B cell (primary cell): ENCODE results near the gene MESD. TPM values are rescaled to one million over a fixed set of nuclear protein-coding genes. Genes with fewer than 3 reads are reported as not detected.
"Not testable (repeated sequence)": the region's sequence is repeated elsewhere in the genome, so short reads cannot be mapped to it uniquely, and the experiment has no call there.

ENCODE experiments used
- ATAC-seq: fragments of 200-7000 bp; cut with Tn5 transposase; one replicate; pipeline ENCODE4 v1.10.0; 2021; ENCODE audit warnings: low read depth, mild to moderate bottlenecking, moderate number of reproducible peaks, moderate library complexity
- CTCF ChIA-PET: fragments of 350-600 bp; sonication (Branson Sonifier 250); formaldehyde crosslinking; loops from one replicate; lab custom pipeline; 2021; ENCODE audit warnings: antibody characterized with exemption, inconsistent platforms; lab: Charles Lee
- POLR2A ChIA-PET: fragments of 350-600 bp; sonication (Branson Sonifier 250); formaldehyde crosslinking; loops from one replicate; lab custom pipeline; 2021; ENCODE audit warnings: antibody characterized with exemption; lab: Charles Lee
- DNase-seq: peaks from one replicate; pipeline ENCODE4 v3.0.0; 2013
- H2AFZ ChIP-seq: 2 replicates; pipeline ENCODE4 v1.6.1; 2012; ENCODE audit warnings: mild to moderate bottlenecking, low read depth, low read length; ENCODE audit not compliant: insufficient read depth, poor library complexity, severe bottlenecking
- H3K27ac ChIP-seq, 2 donors: 1 replicate in 1 of 2; 2 replicates in 1 of 2; pipeline ENCODE4 v1.5.1; 2012 to 2013; ENCODE audit warnings: low read length in 2 of 2, mild to moderate bottlenecking in 2 of 2, moderate library complexity in 1 of 2
- H3K27me3 ChIP-seq, 4 experiments: fragments of 200-600 bp in 1 of 4; sonication (generic) in 1 of 4; replicated peaks in 1 of 4; 1 replicate in 2 of 4; 2 replicates in 2 of 4; pipeline versions ENCODE4 v1.6.1 to v1.7.0; 2013 to 2016; ENCODE audit warnings: low read length in 3 of 4, mild to moderate bottlenecking in 2 of 4, mixed read lengths in 1 of 4, moderate library complexity in 1 of 4; ENCODE audit not compliant: insufficient read depth in 4 of 4, control insufficient read depth in 3 of 4; ENCODE audit errors: control extremely low read depth in 1 of 4
- H3K36me3 ChIP-seq, 2 experiments: replicated peaks in 1 of 2; 1 replicate in 1 of 2; 2 replicates in 1 of 2; pipeline versions ENCODE4 v1.6.1 to v1.7.1; 2013; ENCODE audit warnings: low read length in 1 of 2; ENCODE audit not compliant: insufficient read depth in 2 of 2, control insufficient read depth in 1 of 2; ENCODE audit errors: control extremely low read depth in 1 of 2, extremely low read depth in 1 of 2
- H3K4me1 ChIP-seq, 2 donors: fragments of 200-600 bp in 1 of 2; sonication (generic) in 1 of 2; 1 replicate in 1 of 2; 2 replicates in 1 of 2; pipeline versions ENCODE4 v1.5.1 to v1.6.1; 2013 to 2017; ENCODE audit warnings: low read length in 2 of 2; ENCODE audit not compliant: control insufficient read depth in 2 of 2, insufficient read depth in 2 of 2
- H3K4me2 ChIP-seq: replicated peaks from 2 replicates; pipeline ENCODE3; 2012; ENCODE audit warnings: mild to moderate bottlenecking, low read depth, low read length; ENCODE audit not compliant: poor library complexity, severe bottlenecking
- H3K4me3 ChIP-seq, 5 experiments: fragments of 200-600 bp in 1 of 5; sonication (generic) in 1 of 5; 1 replicate in 3 of 5; 2 replicates in 2 of 5; pipeline versions ENCODE4 v1.5.1 to v1.7.0; 2011 to 2016; ENCODE audit warnings: low read length in 4 of 5, mild to moderate bottlenecking in 4 of 5, low read depth in 2 of 5, control low read depth in 1 of 5, moderate library complexity in 1 of 5; ENCODE audit not compliant: insufficient read depth in 1 of 5; ENCODE audit errors: control extremely low read depth in 1 of 5, extremely low read depth in 1 of 5
- H3K79me2 ChIP-seq: fragments of 200-600 bp; sonication (generic); one replicate; pipeline ENCODE4 v1.6.0; 2016; ENCODE audit warnings: low read length; ENCODE audit not compliant: control insufficient read depth, insufficient read depth
- H3K9ac ChIP-seq: fragments of 200-600 bp; sonication (generic); 2 replicates; pipeline ENCODE4 v1.6.1; 2017; ENCODE audit warnings: mild to moderate bottlenecking, low read length, moderate library complexity
- H3K9me3 ChIP-seq, 3 donors: one replicate each; pipeline versions ENCODE4 v1.6.1 to v1.7.1; 2013; ENCODE audit warnings: low read length in 2 of 3; ENCODE audit not compliant: control insufficient read depth in 2 of 3, insufficient read depth in 1 of 3; ENCODE audit errors: control extremely low read depth in 1 of 3
- H4K20me1 ChIP-seq: 2 replicates; pipeline ENCODE4 v1.6.0; 2012; ENCODE audit warnings: mild to moderate bottlenecking, low read length; ENCODE audit not compliant: insufficient read depth, control insufficient read depth, poor library complexity, severe bottlenecking
- H3K27ac Mint-ChIP-seq: one replicate; pipeline ENCODE4 v1.8.0; 2021; ENCODE audit warnings: mixed read lengths
- H3K27me3 Mint-ChIP-seq: one replicate; pipeline ENCODE4 v1.8.0; 2021; ENCODE audit warnings: mixed read lengths
- H3K4me1 Mint-ChIP-seq: one replicate; pipeline ENCODE4 v1.8.0; 2021; ENCODE audit warnings: mixed read lengths
- H3K4me3 Mint-ChIP-seq: one replicate; pipeline ENCODE4 v1.8.0; 2021; ENCODE audit warnings: mixed read lengths
- H3K9me3 Mint-ChIP-seq: one replicate; pipeline ENCODE4 v1.8.0; 2022; ENCODE audit warnings: mixed read lengths; ENCODE audit not compliant: insufficient read depth
- EZH2 ChIP-seq: IDR thresholded peaks from 2 replicates; pipeline ENCODE4 v1.6.1; 2012; ENCODE audit warnings: borderline replicate concordance, low read depth, mild to moderate bottlenecking, moderate library complexity, low read length; ENCODE audit not compliant: insufficient read depth, poor library complexity, severe bottlenecking
- WGBS: methylation state at CpG from one replicate; pipeline ENCODE4 v1.1.5; 2013; ENCODE audit warnings: missing lambda C conversion rate; ENCODE audit not compliant: insufficient coverage; 5-methylcytosine and 5-hydroxymethylcytosine counted together
- intact Hi-C: fragments of 100-400 bp; cut with micrococcal nuclease; formaldehyde crosslinking; loops from one replicate; pipeline ENCODE4 v1.10.0; 2022
- polyA plus RNA-seq: library from polyadenylated mRNA; depleted of rRNA; stranded (reverse); fragments of >200 nt; gene quantifications from 2 replicates; pipeline ENCODE4 v1.2.3, GENCODE V29; 2012
- total RNA-seq, 2 donors: library from RNA; stranded (reverse); fragments of 120-200 nt in 1 of 2; gene quantifications; 1 replicate in 1 of 2; 2 replicates in 1 of 2; pipeline versions ENCODE4 v1.2.3 to v1.2.4, GENCODE V29; 2013 to 2022
- TF ChIP-seq, protein P1 (sequence below): fragments of 200-600 bp; IDR thresholded peaks from one replicate; pipeline ENCODE4 v1.8.0; 2022; ENCODE audit warnings: antibody characterized with exemption, mild to moderate bottlenecking

The MESD gene
- total and polyA plus RNA-seq, 2 donors (not counting 1 experiment from before 2014, with no cell fraction given), result 7.9 to 35.3 TPM

DNA sequence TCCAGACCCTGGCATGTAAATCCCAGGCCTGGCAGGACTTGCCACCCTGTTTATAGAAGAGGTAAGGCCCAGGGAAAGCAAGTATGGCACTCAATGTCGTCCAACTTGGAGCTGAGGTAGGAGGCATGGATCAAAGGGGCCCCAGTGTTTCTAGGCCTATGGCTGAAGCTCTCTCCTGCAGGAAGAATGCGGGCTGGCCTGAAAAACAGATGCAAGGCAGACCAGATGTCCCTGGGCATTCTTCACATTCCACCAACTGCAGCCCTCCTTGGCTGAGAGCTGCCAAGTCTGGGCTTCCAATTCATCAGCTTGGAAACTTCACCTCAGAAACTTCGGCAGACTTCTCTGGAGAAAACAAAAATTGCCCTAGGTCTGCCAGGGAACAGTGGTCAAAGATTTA lies 22.2 kb downstream of the MESD start:
- no peak overlapping the region for H3K27ac ChIP-seq
- Mint-ChIP-seq H3K9me3 (peaks cover 3% of the 10 kb centered on the region), H3K27me3 (no peaks in the 10 kb centered on the region), H3K4me1 (peaks cover 7% of the 10 kb centered on the region), H3K27ac (no peak overlapping the region), H3K4me3 (no peak overlapping the region)
- no peaks in the 10 kb centered on the region for H3K4me1 ChIP-seq
- POLR2A ChIA-PET, result no interaction called here
- no peak overlapping the region for H3K4me3 ChIP-seq
- no peaks in the 10 kb centered on the region for H3K27me3 ChIP-seq
- no peak for DNase-seq
- H3K36me3 ChIP-seq, result peaks cover 0 to 20% of the 10 kb centered on the region in 2 experiments
- WGBS, result 100% methylated on average over 3 of the region's 3 CpGs
- CTCF ChIA-PET, result interaction anchor here (0.7 to 7.2 kb wide), 5 partner anchors 20 to 517 kb away, joined by 4 to 102 read pairs (median 4); no protein-coding TSS in a partner anchor
- H2AFZ ChIP-seq, result no peak overlapping the region
- H3K9me3 ChIP-seq, result no peaks in the 10 kb centered on the region
- ATAC-seq, result no peak
- intact Hi-C loops, result no loop called here
- peaks cover 17% of the 10 kb centered on the region for H4K20me1 ChIP-seq
- H3K9ac ChIP-seq, result no peak overlapping the region
- no peak overlapping the region for H3K4me2 ChIP-seq
- TF ChIP-seq EZH2, result no peak
- TF ChIP-seq, protein P1, sequence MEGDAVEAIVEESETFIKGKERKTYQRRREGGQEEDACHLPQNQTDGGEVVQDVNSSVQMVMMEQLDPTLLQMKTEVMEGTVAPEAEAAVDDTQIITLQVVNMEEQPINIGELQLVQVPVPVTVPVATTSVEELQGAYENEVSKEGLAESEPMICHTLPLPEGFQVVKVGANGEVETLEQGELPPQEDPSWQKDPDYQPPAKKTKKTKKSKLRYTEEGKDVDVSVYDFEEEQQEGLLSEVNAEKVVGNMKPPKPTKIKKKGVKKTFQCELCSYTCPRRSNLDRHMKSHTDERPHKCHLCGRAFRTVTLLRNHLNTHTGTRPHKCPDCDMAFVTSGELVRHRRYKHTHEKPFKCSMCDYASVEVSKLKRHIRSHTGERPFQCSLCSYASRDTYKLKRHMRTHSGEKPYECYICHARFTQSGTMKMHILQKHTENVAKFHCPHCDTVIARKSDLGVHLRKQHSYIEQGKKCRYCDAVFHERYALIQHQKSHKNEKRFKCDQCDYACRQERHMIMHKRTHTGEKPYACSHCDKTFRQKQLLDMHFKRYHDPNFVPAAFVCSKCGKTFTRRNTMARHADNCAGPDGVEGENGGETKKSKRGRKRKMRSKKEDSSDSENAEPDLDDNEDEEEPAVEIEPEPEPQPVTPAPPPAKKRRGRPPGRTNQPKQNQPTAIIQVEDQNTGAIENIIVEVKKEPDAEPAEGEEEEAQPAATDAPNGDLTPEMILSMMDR, result no peak
- H3K79me2 ChIP-seq, result peaks cover 17% of the 10 kb centered on the region

DNA sequence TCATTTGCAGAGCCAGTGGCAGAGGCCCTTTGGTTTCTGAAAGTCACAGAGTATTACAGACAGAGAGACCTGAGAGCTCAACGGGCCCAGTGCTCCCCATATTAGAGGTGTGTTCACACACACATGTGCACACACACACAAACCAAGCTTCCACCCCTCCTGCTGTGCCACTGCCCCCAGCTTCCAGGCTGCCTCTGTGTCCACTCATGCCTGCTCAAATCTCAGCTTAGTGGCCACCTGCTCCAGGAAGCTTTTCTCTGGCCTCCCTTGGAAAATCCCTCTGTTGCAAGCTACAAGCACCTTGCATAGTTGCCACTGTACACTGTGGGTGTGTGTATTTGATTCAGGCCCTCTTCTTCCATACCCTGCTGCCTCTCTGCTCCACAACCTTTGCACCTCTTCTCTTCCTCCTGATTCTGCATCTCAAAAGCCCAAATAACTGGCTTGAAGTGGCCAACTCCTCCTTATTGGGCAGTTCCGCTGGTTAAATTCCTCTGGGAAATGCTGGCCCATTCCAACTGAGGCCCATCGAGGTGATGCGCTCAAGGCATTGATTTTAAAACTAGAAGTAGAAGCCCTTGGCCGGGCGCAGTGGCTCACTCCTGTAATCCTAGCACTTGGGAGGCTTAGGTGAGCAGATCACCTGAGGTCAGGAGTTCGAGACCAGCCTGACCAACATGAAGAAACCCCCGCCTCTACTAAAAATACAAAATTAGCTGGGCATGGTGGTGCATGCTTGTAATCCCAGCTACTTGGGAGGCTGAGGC lies 23.0 kb downstream of the MESD start:
- ATAC-seq, result no peak
- ChIA-PET POLR2A (no interaction called here), CTCF (interaction anchor here (7.2 kb wide), 1 partner anchor 511 kb away, joined by 102 read pairs; no protein-coding TSS in a partner anchor)
- Histone ChIP-seq H3K79me2 (peaks cover 10% of the 10 kb centered on the region), H3K27ac (no peak overlapping the region), H3K4me1 (no peaks in the 10 kb centered on the region), H2AFZ (no peak overlapping the region), H3K36me3 (peaks cover 0 to 18% of the 10 kb centered on the region in 2 experiments), H3K4me3 (no peak overlapping the region), H3K9me3 (no peaks in the 10 kb centered on the region), H3K27me3 (no peaks in the 10 kb centered on the region), H3K4me2 (no peak overlapping the region), H3K9ac (no peak overlapping the region), H4K20me1 (peaks cover 13% of the 10 kb centered on the region)
- Mint-ChIP-seq H3K27ac (no peak overlapping the region), H3K4me3 (no peak overlapping the region), H3K27me3 (no peaks in the 10 kb centered on the region), H3K4me1 (peaks cover 7% of the 10 kb centered on the region), H3K9me3 (peaks cover 3% of the 10 kb centered on the region)
- intact Hi-C loops, result no loop called here
- TF ChIP-seq, protein P1, result no peak
- no peak for TF ChIP-seq EZH2
- no peak for DNase-seq
- WGBS, result 100% methylated on average over 6 of the region's 8 CpGs

DNA sequence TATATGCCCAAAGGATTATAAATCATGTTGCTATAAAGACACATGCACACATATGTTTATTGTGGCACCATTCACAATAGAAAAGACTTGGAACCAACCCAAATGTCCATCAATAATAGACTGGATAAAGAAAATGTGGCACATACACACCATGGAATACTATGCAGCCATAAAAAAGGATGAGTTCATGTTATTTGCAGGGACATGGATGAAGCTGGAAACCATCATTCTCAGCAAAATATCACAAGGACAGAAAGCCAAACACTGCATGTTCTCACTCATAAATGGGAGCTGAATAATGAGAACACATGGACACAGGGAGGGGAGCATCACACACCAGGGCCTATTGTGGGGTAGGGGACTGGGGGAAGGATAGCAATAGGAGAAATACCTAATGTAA lies 24.2 kb downstream of the MESD start:
- H4K20me1 ChIP-seq, DNase-seq, H2AFZ ChIP-seq, H3K9me3 ChIP-seq, POLR2A ChIA-PET, ATAC-seq, H3K4me2 ChIP-seq, H3K27ac ChIP-seq, H3K9me3 Mint-ChIP-seq, H3K9ac ChIP-seq, H3K4me3 ChIP-seq, H3K27ac Mint-ChIP-seq, H3K27me3 ChIP-seq, H3K79me2 ChIP-seq, H3K4me1 ChIP-seq, H3K27me3 Mint-ChIP-seq, H3K4me1 Mint-ChIP-seq, intact Hi-C loops, H3K4me3 Mint-ChIP-seq: not testable (repeated sequence)
- peaks cover 0 to 18% of the 10 kb centered on the region in 2 experiments for H3K36me3 ChIP-seq
- CTCF ChIA-PET, result interaction anchor here (7.2 kb wide), 1 partner anchor 510 kb away, joined by 102 read pairs; no protein-coding TSS in a partner anchor
